Right atrium auricular region (tissue), 2 donors: ENCODE data around the gene DGKH. TPM values are rescaled to one million over a fixed set of nuclear protein-coding genes. Genes with fewer than 3 reads are reported as not detected.
"Not testable (repeated sequence)": the region's sequence is repeated elsewhere in the genome, so short reads cannot be mapped to it uniquely, and the experiment has no call there.

Experiments
- DNase-seq: peaks from one replicate; pipeline ENCODE4 v3.0.0-alpha.2; 2019; ENCODE audit warnings: low spot score
- H3K27ac ChIP-seq, 2 donors: fragments of 200-600 bp; sonication (generic); 1 replicate in 1 of 2; 2 replicates in 1 of 2; pipeline ENCODE4 v1.5.1; 2016 to 2019
- H3K27me3 ChIP-seq, 2 donors: fragments of 200-600 bp; sonication (generic); one replicate each; pipeline versions ENCODE4 v1.5.1 to v1.6.0; 2017 to 2019
- H3K36me3 ChIP-seq: fragments of 200-600 bp; sonication (generic); one replicate; pipeline ENCODE4 v1.5.1; 2016
- H3K4me1 ChIP-seq, 2 donors: fragments of 200-600 bp; sonication (generic); one replicate each; pipeline versions ENCODE4 v1.5.1 to v1.6.0; 2017 to 2019
- H3K4me3 ChIP-seq, 2 donors: fragments of 200-600 bp; sonication (generic); 1 replicate in 1 of 2; 2 replicates in 1 of 2; pipeline ENCODE4 v1.5.1; 2017 to 2019; ENCODE audit warnings: mild to moderate bottlenecking in 1 of 2, moderate library complexity in 1 of 2
- H3K9me3 ChIP-seq, 2 donors: fragments of 200-600 bp; sonication (generic); one replicate each; pipeline ENCODE4 v1.5.1; 2019
- CTCF ChIP-seq, 2 donors: fragments of 200-600 bp; sonication (generic); IDR thresholded peaks; one replicate each; pipeline ENCODE4 v1.5.1; 2019; ENCODE audit warnings: antibody characterized with exemption in 2 of 2
- total RNA-seq, 2 donors: library from RNA; depleted of rRNA; stranded (reverse); fragments of >200 nt; gene quantifications; one replicate each; pipeline ENCODE4 v1.1.0, GENCODE V29; 2016

DGKH gene
- total RNA-seq, 2 donors from 2014 or later, result 4.1 to 6.6 TPM

GRCh38 chr13:42086582-42086981, 38.1 kb downstream of the DGKH start:
- no peak for TF ChIP-seq CTCF (IDR thresholded peaks at IDR 0.05)
- Histone ChIP-seq H3K36me3 (no peaks in the 10 kb centered on the region), H3K27ac (no peak overlapping the region), H3K27me3 (no peaks in the 10 kb centered on the region), H3K4me3 (no peak overlapping the region), H3K4me1 (no peaks in the 10 kb centered on the region), H3K9me3 (no peaks in the 10 kb centered on the region)
- DNase-seq, result no peak

DNA sequence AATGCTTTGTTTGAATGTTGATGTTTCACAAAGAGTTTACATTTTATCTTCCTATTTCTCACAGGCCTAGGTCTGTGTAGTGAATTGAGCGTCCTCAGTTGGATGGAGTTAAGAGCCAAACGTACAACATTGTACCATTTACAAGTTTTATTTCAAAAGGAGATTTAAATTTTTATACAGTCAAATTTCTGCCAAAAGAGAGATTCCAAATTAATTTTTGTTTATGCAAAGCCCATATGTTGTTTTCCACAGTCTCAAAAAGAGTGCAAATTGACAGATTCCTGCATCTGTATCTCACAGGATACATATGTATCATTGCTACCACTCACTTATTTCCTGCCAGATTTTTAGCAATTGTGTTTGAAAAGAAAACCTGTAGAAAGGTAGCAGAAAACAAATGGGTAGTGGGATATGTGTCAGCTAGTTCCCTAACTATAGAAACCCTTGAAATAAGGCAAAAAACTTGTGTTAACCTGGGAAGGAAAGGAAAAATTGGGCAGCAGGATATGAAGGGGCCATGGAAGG, 46.1 kb downstream of the DGKH start:
- Histone ChIP-seq H3K9me3 (no peaks in the 10 kb centered on the region), H3K27me3 (no peaks in the 10 kb centered on the region), H3K4me3 (no peak overlapping the region), H3K4me1 (no peaks in the 10 kb centered on the region), H3K27ac (no peak overlapping the region), H3K36me3 (no peaks in the 10 kb centered on the region)
- no peak for TF ChIP-seq CTCF (IDR thresholded peaks at IDR 0.05)
- no peak for DNase-seq

DNA sequence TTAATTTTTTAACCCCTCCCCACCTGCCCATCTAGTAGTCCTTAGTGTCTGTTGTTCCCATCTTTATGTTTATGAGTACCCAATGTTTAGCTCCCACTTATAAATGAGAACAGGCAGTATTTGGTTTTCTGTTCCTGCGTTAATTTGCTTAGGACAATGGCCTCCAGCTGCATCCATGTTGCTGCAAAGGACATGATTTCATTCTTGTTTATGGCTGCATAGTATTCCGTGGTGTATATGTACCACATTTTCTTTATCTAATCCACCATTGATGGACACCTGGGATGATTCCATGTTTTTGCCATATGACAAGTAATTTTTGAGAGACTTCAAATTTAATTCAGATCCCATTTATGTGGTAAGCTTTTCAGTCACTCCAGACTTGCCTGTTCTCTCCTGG, 47.8 kb downstream of the DGKH start:
- not testable (repeated sequence) for H3K36me3 ChIP-seq, H3K27ac ChIP-seq, DNase-seq, H3K4me1 ChIP-seq, H3K27me3 ChIP-seq, H3K4me3 ChIP-seq, H3K9me3 ChIP-seq

DNA sequence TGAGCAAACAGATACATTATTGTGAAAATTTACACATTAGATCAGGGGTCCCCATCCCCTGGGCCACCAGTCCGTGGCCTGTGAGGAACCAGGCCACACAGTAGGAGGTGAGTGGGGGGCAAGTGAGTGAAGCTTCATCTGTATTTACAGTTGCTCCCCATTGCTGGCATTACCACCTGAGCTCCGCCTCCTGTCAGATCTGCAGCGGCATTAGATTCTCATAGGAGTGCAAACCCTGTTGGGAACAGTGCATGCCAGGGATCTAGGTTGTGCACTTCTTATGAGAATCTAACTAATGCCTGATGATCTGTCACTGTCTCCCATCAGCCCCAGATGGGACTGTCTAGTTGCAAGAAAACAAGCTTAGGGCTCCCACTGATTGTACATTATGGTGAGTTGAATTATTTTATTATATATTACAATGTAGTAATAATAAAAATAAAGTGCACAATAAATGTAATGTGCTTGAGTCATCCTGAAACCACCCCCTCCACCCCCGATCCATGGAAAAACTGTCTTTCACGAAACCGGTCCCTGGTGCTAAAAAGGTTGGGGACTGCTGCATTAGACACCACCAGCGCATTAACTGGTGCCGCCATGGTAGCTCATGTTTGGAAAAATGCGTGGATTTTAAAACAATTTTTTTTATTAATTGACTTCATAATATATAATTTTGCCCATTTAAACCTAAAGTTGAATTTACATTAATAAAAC, 51.7 kb downstream of the DGKH start:
- no peaks in the 10 kb centered on the region for H3K27me3 ChIP-seq
- no peak for TF ChIP-seq CTCF (IDR thresholded peaks at IDR 0.05)
- no peaks in the 10 kb centered on the region for H3K4me1 ChIP-seq
- DNase-seq, result no peak
- H3K36me3 ChIP-seq, result no peaks in the 10 kb centered on the region
- no peak overlapping the region for H3K4me3 ChIP-seq
- no peak overlapping the region for H3K27ac ChIP-seq
- peaks cover 0 to 9% of the 10 kb centered on the region in 2 donors for H3K9me3 ChIP-seq

DNA sequence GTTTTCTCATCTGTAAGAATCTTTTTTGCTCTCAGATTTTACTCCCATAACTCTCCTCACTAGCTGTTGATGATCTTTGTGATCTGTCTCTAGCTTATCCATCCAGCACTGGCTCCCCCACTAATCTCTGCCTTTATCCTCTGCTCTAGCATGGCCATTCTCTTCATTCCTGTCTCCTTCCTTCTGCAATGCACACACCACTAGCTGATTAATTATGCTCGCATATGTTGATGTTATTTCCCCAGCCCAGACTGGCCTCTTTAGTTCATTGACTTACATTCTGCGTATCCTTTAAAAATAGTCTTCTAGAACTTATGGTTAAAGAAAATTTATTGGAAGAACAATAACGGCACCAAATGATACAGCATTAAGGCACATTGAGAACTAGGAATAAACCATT, 52.5 kb downstream of the DGKH start:
- no peak for DNase-seq
- TF ChIP-seq CTCF (IDR thresholded peaks at IDR 0.05), result no peak
- Histone ChIP-seq H3K27ac (no peak overlapping the region), H3K4me1 (no peaks in the 10 kb centered on the region), H3K9me3 (peaks cover 0 to 9% of the 10 kb centered on the region in 2 donors), H3K27me3 (no peaks in the 10 kb centered on the region), H3K36me3 (no peaks in the 10 kb centered on the region), H3K4me3 (no peak overlapping the region)

GRCh38 chr13:42101821-42102585, 53.6 kb downstream of the DGKH start:
- peaks cover 0 to 9% of the 10 kb centered on the region in 2 donors for H3K9me3 ChIP-seq
- H3K4me3 ChIP-seq, result no peak overlapping the region
- no peak for TF ChIP-seq CTCF (IDR thresholded peaks at IDR 0.05)
- no peaks in the 10 kb centered on the region for H3K4me1 ChIP-seq
- DNase-seq, result no peak
- H3K27ac ChIP-seq, result no peak overlapping the region
- H3K27me3 ChIP-seq, result no peaks in the 10 kb centered on the region
- H3K36me3 ChIP-seq, result no peaks in the 10 kb centered on the region
